Keratinocyte (primary cell): Measurements from ENCODE around the gene SSTR5.

Experiments
- CTCF ChIP-seq, 3 experiments: IDR thresholded peaks in 1 of 3; conservative IDR thresholded peaks in 1 of 3; optimal IDR thresholded peaks in 1 of 3; 2 replicates in 2 of 3; 3 replicates in 1 of 3; pipeline versions ENCODE3 to v1.5.1; 2011; ENCODE audit warnings: low read length in 3 of 3, mild to moderate bottlenecking in 3 of 3, moderate library complexity in 2 of 3, control low read depth in 1 of 3, inconsistent platforms in 1 of 3; ENCODE audit not compliant: insufficient read depth in 2 of 3; ENCODE audit errors: extremely low read depth in 1 of 3
- EZH2 ChIP-seq: IDR thresholded peaks from one replicate; pipeline ENCODE4 v1.6.1; 2012; ENCODE audit warnings: inconsistent platforms, mild to moderate bottlenecking, low read length, moderate library complexity

GRCh38 chr16:1102333-1102700 lies 29.8 kb downstream of the SSTR5 start:
- no peak for TF ChIP-seq CTCF (optimal IDR thresholded peaks at IDR 0.05 in 1 of 3, IDR thresholded peaks at IDR 0.05 in 1 of 3, conservative IDR thresholded peaks at IDR 0.05 in 1 of 3; ENCODE audit: extremely low read depth in 1 of 3, insufficient read depth in 2 of 3, low read length in 3 of 3)
- TF ChIP-seq EZH2, result no peak
